H9 (cell line): Measurements from ENCODE around the gene APOBEC3A. TPM values are rescaled to one million over a fixed set of nuclear protein-coding genes. Genes with fewer than 3 reads are reported as not detected.
A peak's percentile ranks its signal among the peaks of the same experiment; 100 is the strongest.
"Not testable (repeated sequence)": the region's sequence is repeated elsewhere in the genome, so short reads cannot be mapped to it uniquely, and the experiment has no call there.

Experiments
- DNase-seq: peaks from one replicate; pipeline ENCODE4 v3.0.0-alpha.2; 2017
- H2AFZ ChIP-seq: one replicate; pipeline ENCODE4 v1.6.1; 2013; ENCODE audit warnings: mild to moderate bottlenecking, low read length, control low read depth, moderate library complexity
- H2AK5ac ChIP-seq: 2 replicates; pipeline ENCODE4 v1.6.1; 2013; ENCODE audit warnings: low read length, control low read depth, mixed read lengths; ENCODE audit not compliant: insufficient read length
- H2BK120ac ChIP-seq: one replicate; pipeline ENCODE4 v1.6.1; 2013; ENCODE audit warnings: low read depth, mild to moderate bottlenecking, low read length, control low read depth, inconsistent platforms; ENCODE audit not compliant: poor library complexity, severe bottlenecking
- H2BK12ac ChIP-seq: 2 replicates; pipeline ENCODE4 v1.6.1; 2013; ENCODE audit warnings: low read length, control low read depth, mixed read lengths, low read depth; ENCODE audit not compliant: insufficient read length
- H2BK15ac ChIP-seq: 2 replicates; pipeline ENCODE4 v1.6.1; 2013; ENCODE audit warnings: low read depth, low read length, control low read depth
- H2BK20ac ChIP-seq: one replicate; pipeline ENCODE4 v1.6.1; 2013; ENCODE audit warnings: low read depth, mild to moderate bottlenecking, low read length, control low read depth, inconsistent platforms; ENCODE audit not compliant: poor library complexity, severe bottlenecking
- H2BK5ac ChIP-seq: 2 replicates; pipeline ENCODE4 v1.6.1; 2013; ENCODE audit warnings: low read length, control low read depth, mixed read lengths; ENCODE audit not compliant: insufficient read length
- H3K14ac ChIP-seq: 2 replicates; pipeline ENCODE4 v1.6.1; 2013; ENCODE audit warnings: low read length, control low read depth; ENCODE audit not compliant: insufficient read depth
- H3K18ac ChIP-seq: 2 replicates; pipeline ENCODE4 v1.6.1; 2013; ENCODE audit warnings: low read depth, mild to moderate bottlenecking, mixed read lengths, low read length, control low read depth; ENCODE audit not compliant: insufficient read length
- H3K23ac ChIP-seq: 2 replicates; pipeline ENCODE4 v1.6.1; 2013; ENCODE audit warnings: low read length, control low read depth, mixed read lengths, low read depth; ENCODE audit not compliant: insufficient read length
- H3K23me2 ChIP-seq: 2 replicates; pipeline ENCODE4 v1.6.1; 2013; ENCODE audit warnings: low read depth, mild to moderate bottlenecking, mixed read lengths, low read length, control low read depth; ENCODE audit not compliant: insufficient read length, poor library complexity, severe bottlenecking
- H3K27ac ChIP-seq: 2 replicates; pipeline ENCODE4 v1.5.1; 2013; ENCODE audit warnings: low read length, control low read depth, mixed read lengths, low read depth; ENCODE audit not compliant: insufficient read length
- H3K27me3 ChIP-seq: 2 replicates; pipeline ENCODE4 v1.6.1; 2013; ENCODE audit warnings: low read length, control low read depth, inconsistent platforms; ENCODE audit not compliant: insufficient read depth
- H3K4ac ChIP-seq: 2 replicates; pipeline ENCODE4 v1.6.1; 2013; ENCODE audit warnings: low read depth, mild to moderate bottlenecking, control low read depth, inconsistent platforms, low read length, moderate library complexity
- H3K4me1 ChIP-seq: 2 replicates; pipeline ENCODE4 v1.6.1; 2013; ENCODE audit warnings: low read length, control low read depth, inconsistent platforms; ENCODE audit not compliant: insufficient read depth
- H3K4me2 ChIP-seq: 2 replicates; pipeline ENCODE4 v1.6.1; 2013; ENCODE audit warnings: low read length, control low read depth, mixed read lengths; ENCODE audit not compliant: insufficient read length, insufficient read depth
- H3K56ac ChIP-seq: 2 replicates; pipeline ENCODE4 v1.6.1; 2013; ENCODE audit warnings: low read depth, mild to moderate bottlenecking, mixed read lengths, low read length, control low read depth; ENCODE audit not compliant: insufficient read length
- H3K79me1 ChIP-seq: 2 replicates; pipeline ENCODE4 v1.6.1; 2013; ENCODE audit warnings: low read depth, mild to moderate bottlenecking, moderate library complexity, low read length, control low read depth, inconsistent platforms; ENCODE audit not compliant: insufficient read depth, poor library complexity, severe bottlenecking
- H3K79me2 ChIP-seq: 2 replicates; pipeline ENCODE4 v1.6.1; 2013; ENCODE audit warnings: low read length, control low read depth, inconsistent platforms; ENCODE audit not compliant: insufficient read depth
- H3K9ac ChIP-seq: 2 replicates; pipeline ENCODE4 v1.6.1; 2013; ENCODE audit warnings: low read length, control low read depth, mixed read lengths; ENCODE audit not compliant: insufficient read length; ENCODE audit errors: extremely low read depth
- H3K9me3 ChIP-seq: one replicate; pipeline ENCODE4 v1.6.1; 2013; ENCODE audit warnings: low read depth, low read length, inconsistent platforms; ENCODE audit not compliant: control insufficient read depth
- H3T11ph ChIP-seq: one replicate; pipeline ENCODE4 v1.6.1; 2013; ENCODE audit warnings: mild to moderate bottlenecking, low read length, control low read depth, inconsistent platforms
- H4K20me1 ChIP-seq: one replicate; pipeline ENCODE4 v1.6.1; 2013; ENCODE audit not compliant: control insufficient read depth, insufficient read length, insufficient read depth
- H4K5ac ChIP-seq: 2 replicates; pipeline ENCODE4 v1.6.1; 2013; ENCODE audit warnings: low read depth, mild to moderate bottlenecking, mixed read lengths, low read length, control low read depth; ENCODE audit not compliant: insufficient read length
- H4K8ac ChIP-seq: replicated peaks from 2 replicates; pipeline ENCODE4 v1.6.1; 2013; ENCODE audit warnings: low read length, control low read depth, mixed read lengths, low read depth; ENCODE audit not compliant: insufficient read length
- H4K91ac ChIP-seq: 2 replicates; pipeline ENCODE4 v1.6.1; 2013; ENCODE audit warnings: low read depth, mild to moderate bottlenecking, moderate library complexity, mixed read lengths, low read length, control low read depth; ENCODE audit not compliant: insufficient read length
- H3K27ac Mint-ChIP-seq, 3 experiments: 2 replicates in 2 of 3; 3 replicates in 1 of 3; pipeline ENCODE4 v1.8.0; 2020 to 2021; ENCODE audit warnings: mixed read lengths in 3 of 3, mild to moderate bottlenecking in 1 of 3, moderate library complexity in 1 of 3
- H3K27me3 Mint-ChIP-seq: 2 replicates; pipeline ENCODE4 v1.8.0; 2021; ENCODE audit warnings: low read depth, mild to moderate bottlenecking, moderate library complexity, mixed read lengths
- H3K36me3 Mint-ChIP-seq, 3 experiments: 2 replicates in 2 of 3; 3 replicates in 1 of 3; pipeline ENCODE4 v1.8.0; 2020 to 2021; ENCODE audit warnings: low read depth in 3 of 3, mixed read lengths in 3 of 3; ENCODE audit not compliant: insufficient read depth in 1 of 3
- H3K4me1 Mint-ChIP-seq, 2 experiments: 2 replicates each; pipeline ENCODE4 v1.8.0; 2020; ENCODE audit warnings: mixed read lengths in 2 of 2
- H3K4me3 Mint-ChIP-seq, 2 experiments: 2 replicates in 1 of 2; 3 replicates in 1 of 2; pipeline ENCODE4 v1.8.0; 2020 to 2021; ENCODE audit warnings: mild to moderate bottlenecking in 2 of 2, mixed read lengths in 2 of 2, moderate library complexity in 1 of 2
- H3K9me3 Mint-ChIP-seq, 2 experiments: 2 replicates in 1 of 2; 3 replicates in 1 of 2; pipeline ENCODE4 v1.8.0; 2020; ENCODE audit warnings: mild to moderate bottlenecking in 2 of 2, mixed read lengths in 2 of 2, moderate library complexity in 1 of 2
- CTCF ChIP-seq: fragments of 200-600 bp; sonication (generic); conservative IDR thresholded peaks from 3 replicates; pipeline ENCODE4 v1.8.0; 2021; ENCODE audit warnings: antibody characterized with exemption, mild to moderate bottlenecking
- WGBS: extraction: QIAGEN DNeasy Blood & Tissue Kit; methylation state at CpG from one replicate; pipeline ENCODE4 v1.1.7; 2013; ENCODE audit warnings: missing lambda C conversion rate, low lambda C conversion rate, mixed read lengths; ENCODE audit not compliant: insufficient read length; ENCODE audit errors: extremely low coverage; 5-methylcytosine and 5-hydroxymethylcytosine counted together
- total RNA-seq: library from RNA; stranded (reverse); gene quantifications from 2 replicates; pipeline ENCODE4 v1.2.1, GENCODE V29; 2021

APOBEC3A gene
- total RNA-seq, 1 experiment from 2014 or later: not detected

GRCh38 chr22:39007177-39007576 lies 49.8 kb downstream of the APOBEC3A start:
- Histone ChIP-seq H3K79me1 (no peaks in the 10 kb centered on the region), H3K27me3 (no peaks in the 10 kb centered on the region), H3K79me2 (no peaks in the 10 kb centered on the region), H2AK5ac (no peak overlapping the region), H3K23me2 (no peaks in the 10 kb centered on the region), H2BK12ac (no peak overlapping the region), H2BK15ac (no peak overlapping the region), H3K27ac (no peak overlapping the region), H3K4me1 (no peaks in the 10 kb centered on the region; the same call in 1 of the 2 replicates), H2AFZ (no peak overlapping the region), H3K4ac (no peak overlapping the region), H4K20me1 (no peaks in the 10 kb centered on the region), H4K5ac (no peak overlapping the region), H4K91ac (no peak overlapping the region), H3T11ph (no peak overlapping the region), H3K9ac (no peak overlapping the region), H3K18ac (no peak overlapping the region), H2BK5ac (no peak overlapping the region), H3K56ac (no peak overlapping the region), H3K9me3 (no peaks in the 10 kb centered on the region), H3K23ac (no peak overlapping the region), H2BK120ac (no peak overlapping the region), H3K4me2 (no peak overlapping the region), H4K8ac (no peak overlapping the region), H3K14ac (no peak overlapping the region), H2BK20ac (no peak overlapping the region)
- Mint-ChIP-seq H3K36me3 (no peaks in the 10 kb centered on the region), H3K4me1 (peaks cover 13 to 14% of the 10 kb centered on the region in 2 experiments), H3K4me3 (no peak overlapping the region), H3K27ac (no peak overlapping the region), H3K27me3 (no peaks in the 10 kb centered on the region), H3K9me3 (peaks cover 1 to 4% of the 10 kb centered on the region in 2 experiments; a peak in 2 of 5 replicates)
- TF ChIP-seq CTCF: no peak
- no peak for DNase-seq
- no CpG with 5 or more reads among the region's 5 CpGs for WGBS

GRCh38 chr22:39008271-39008850 lies 51.0 kb downstream of the APOBEC3A start:
- H3K9me3 ChIP-seq, H3K9ac ChIP-seq, H3K9me3 Mint-ChIP-seq, H3K79me2 ChIP-seq, H3K27me3 Mint-ChIP-seq, H3K18ac ChIP-seq, H3K23me2 ChIP-seq, H4K5ac ChIP-seq, H4K8ac ChIP-seq, H3K27ac ChIP-seq, H2AK5ac ChIP-seq, H3K36me3 Mint-ChIP-seq, H2BK12ac ChIP-seq, H3K14ac ChIP-seq, H3K79me1 ChIP-seq, H4K91ac ChIP-seq, H3K4me1 ChIP-seq, H2BK120ac ChIP-seq, H2AFZ ChIP-seq, H3K56ac ChIP-seq, H2BK15ac ChIP-seq, H3K4ac ChIP-seq, H3K4me2 ChIP-seq, H2BK5ac ChIP-seq, H2BK20ac ChIP-seq, H3K23ac ChIP-seq, H3T11ph ChIP-seq, DNase-seq, H3K27ac Mint-ChIP-seq, H4K20me1 ChIP-seq, H3K27me3 ChIP-seq: not testable (repeated sequence)
- peak overlapping the region in 1 of 2 experiments; percentile 17; a peak in 1 of 5 replicates for H3K4me3 Mint-ChIP-seq
- peaks cover 19 to 21% of the 10 kb centered on the region in 2 experiments for H3K4me1 Mint-ChIP-seq
- no CpG with 5 or more reads among the region's 8 CpGs for WGBS
